Mammary epithelial cell (primary cell): ENCODE results near the gene TP53BP2.

ENCODE experiments used
- CTCF ChIP-seq, 2 donors: IDR thresholded peaks in 1 of 2; conservative IDR thresholded peaks in 1 of 2; 2 replicates each; pipeline ENCODE4 v1.5.1; 2011 to 2012; ENCODE audit warnings: inconsistent platforms in 2 of 2, low read length in 2 of 2, mild to moderate bottlenecking in 2 of 2, control low read depth in 1 of 2, low read depth in 1 of 2; ENCODE audit not compliant: insufficient read depth in 1 of 2; ENCODE audit errors: extremely low read depth in 1 of 2
- EZH2 ChIP-seq: IDR thresholded peaks from 2 replicates; pipeline ENCODE4 v1.6.1; 2012; ENCODE audit warnings: low read length, inconsistent platforms, borderline replicate concordance

- TF ChIP-seq CTCF (conservative IDR thresholded peaks at IDR 0.05 in 1 of 2, IDR thresholded peaks at IDR 0.05 in 1 of 2; ENCODE audit: extremely low read depth in 1 of 2, insufficient read depth in 1 of 2, low read depth in 1 of 2, low read length in 2 of 2) (no peak), EZH2 (no peak)
Observed at GRCh38 chr1:223887747-223888418, 42.1 kb upstream of the TP53BP2 start.
